ENCODE results near the gene CTF1. TPM values are rescaled to one million over a fixed set of nuclear protein-coding genes. Genes with fewer than 3 reads are reported as not detected.
"Not testable (repeated sequence)": the region's sequence is repeated elsewhere in the genome, so short reads cannot be mapped to it uniquely, and the experiment has no call there.

CTF1 gene
- total RNA-seq, 4 donors from 2014 or later, result 2.3 to 20.6 (median 13.8) TPM; not detected in 1

DNA sequence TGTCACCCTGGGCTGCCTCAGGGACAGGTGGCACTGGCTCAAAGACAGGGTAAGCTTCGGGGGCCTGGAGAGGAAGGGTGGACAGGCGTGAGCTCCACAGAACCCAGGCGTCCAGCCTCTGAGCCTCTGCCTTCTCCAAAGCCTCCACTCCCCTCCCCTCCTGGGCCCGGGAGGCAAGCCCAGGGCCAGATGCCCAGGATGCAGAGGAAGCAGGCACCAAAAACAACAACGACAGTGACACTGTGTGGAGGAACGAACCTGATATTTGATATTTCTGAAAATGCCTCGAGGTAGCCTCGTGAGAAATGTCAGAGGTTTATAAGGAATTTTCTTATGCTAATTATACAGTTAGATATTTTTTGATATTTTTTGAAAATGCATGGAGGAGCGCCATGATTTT, 8.5 kb upstream of the CTF1 start:
- no peak for DNase-seq
- H3K4me3 ChIP-seq, result no peak overlapping the region
- intact Hi-C loops (cut with DNase I; ENCODE audit: low total_unique reads), result no loop called here
- H3K36me3 ChIP-seq, result no peaks in the 10 kb centered on the region
- H3K27ac ChIP-seq, result no peak overlapping the region
- peaks cover 6% of the 10 kb centered on the region in 2 donors for H3K4me1 ChIP-seq
- TF ChIP-seq POLR2A (IDR thresholded peaks at IDR 0.05), result no peak
- TF ChIP-seq, protein P1, sequence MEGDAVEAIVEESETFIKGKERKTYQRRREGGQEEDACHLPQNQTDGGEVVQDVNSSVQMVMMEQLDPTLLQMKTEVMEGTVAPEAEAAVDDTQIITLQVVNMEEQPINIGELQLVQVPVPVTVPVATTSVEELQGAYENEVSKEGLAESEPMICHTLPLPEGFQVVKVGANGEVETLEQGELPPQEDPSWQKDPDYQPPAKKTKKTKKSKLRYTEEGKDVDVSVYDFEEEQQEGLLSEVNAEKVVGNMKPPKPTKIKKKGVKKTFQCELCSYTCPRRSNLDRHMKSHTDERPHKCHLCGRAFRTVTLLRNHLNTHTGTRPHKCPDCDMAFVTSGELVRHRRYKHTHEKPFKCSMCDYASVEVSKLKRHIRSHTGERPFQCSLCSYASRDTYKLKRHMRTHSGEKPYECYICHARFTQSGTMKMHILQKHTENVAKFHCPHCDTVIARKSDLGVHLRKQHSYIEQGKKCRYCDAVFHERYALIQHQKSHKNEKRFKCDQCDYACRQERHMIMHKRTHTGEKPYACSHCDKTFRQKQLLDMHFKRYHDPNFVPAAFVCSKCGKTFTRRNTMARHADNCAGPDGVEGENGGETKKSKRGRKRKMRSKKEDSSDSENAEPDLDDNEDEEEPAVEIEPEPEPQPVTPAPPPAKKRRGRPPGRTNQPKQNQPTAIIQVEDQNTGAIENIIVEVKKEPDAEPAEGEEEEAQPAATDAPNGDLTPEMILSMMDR (IDR thresholded peaks at IDR 0.05), result no peak
- H3K27me3 ChIP-seq, result no peaks in the 10 kb centered on the region
- H3K9me3 ChIP-seq, result no peaks in the 10 kb centered on the region

DNA sequence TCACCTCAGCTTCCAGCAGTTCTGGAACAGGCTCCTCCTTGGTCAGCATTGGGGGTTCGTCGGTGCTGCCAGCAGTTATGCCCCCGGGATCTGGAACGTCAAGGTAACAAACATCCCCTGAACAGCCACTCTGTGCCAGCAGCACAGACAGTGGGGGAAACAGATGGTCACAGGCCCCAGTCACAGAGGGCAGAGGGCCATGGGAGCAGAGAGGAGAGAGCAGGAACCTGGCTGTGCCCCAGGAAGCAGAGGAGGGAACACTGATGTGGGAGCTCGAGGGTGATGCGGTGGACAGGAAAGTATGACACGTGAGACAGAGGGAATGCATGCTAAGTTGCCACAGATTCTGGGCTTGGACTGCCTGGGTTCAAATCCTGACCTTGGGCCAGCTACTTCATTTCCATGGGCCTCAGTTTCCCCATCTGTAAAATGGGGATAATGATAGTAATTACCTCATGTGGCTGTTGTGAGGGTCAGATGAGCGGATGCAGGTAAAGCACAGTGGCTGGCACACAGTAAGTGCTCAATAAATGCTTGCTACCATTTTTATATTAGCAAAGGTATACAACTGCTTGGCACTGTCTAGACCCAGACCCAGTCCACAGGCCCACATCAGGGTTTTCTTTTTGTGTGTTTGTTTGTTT, 7.4 kb upstream of the CTF1 start:
- Histone ChIP-seq H3K27me3 (no peaks in the 10 kb centered on the region), H3K9me3 (no peaks in the 10 kb centered on the region), H3K4me3 (no peak overlapping the region), H3K36me3 (no peaks in the 10 kb centered on the region), H3K27ac (no peak overlapping the region), H3K4me1 (peaks cover 6 to 7% of the 10 kb centered on the region in 2 donors)
- TF ChIP-seq POLR2A (IDR thresholded peaks at IDR 0.05), result no peak
- TF ChIP-seq, protein P1 (IDR thresholded peaks at IDR 0.05), result no peak
- no peak for DNase-seq
- intact Hi-C loops (cut with DNase I; ENCODE audit: low total_unique reads), result no loop called here

DNA sequence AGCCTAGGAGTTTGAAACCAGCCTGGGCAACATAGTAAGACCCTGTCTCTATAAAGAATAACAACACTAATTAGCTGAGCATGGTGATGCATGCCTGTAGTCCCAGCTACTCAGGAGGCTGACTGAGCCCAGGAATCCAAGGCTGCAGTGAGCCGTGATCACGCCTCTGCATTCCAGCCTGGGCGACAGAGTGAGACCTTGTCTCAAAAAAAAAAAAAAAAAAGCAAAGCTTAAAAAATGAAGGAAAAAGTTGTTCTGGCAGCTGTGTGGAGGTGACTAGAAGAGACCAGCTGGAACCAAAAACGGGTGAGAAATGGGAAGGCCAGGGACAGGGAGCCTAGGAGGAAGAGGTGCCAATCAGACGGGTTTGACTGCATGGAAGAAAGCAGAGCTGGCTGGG, 6.7 kb upstream of the CTF1 start:
- DNase-seq, result no peak
- Histone ChIP-seq H3K36me3 (no peaks in the 10 kb centered on the region), H3K27ac (no peak overlapping the region), H3K9me3 (no peaks in the 10 kb centered on the region), H3K4me1 (peaks cover 6 to 7% of the 10 kb centered on the region in 2 donors), H3K4me3 (no peak overlapping the region), H3K27me3 (no peaks in the 10 kb centered on the region)
- intact Hi-C loops (cut with DNase I; ENCODE audit: low total_unique reads), result no loop called here
- TF ChIP-seq POLR2A (IDR thresholded peaks at IDR 0.05), result no peak
- TF ChIP-seq, protein P1 (IDR thresholded peaks at IDR 0.05), result no peak

DNA sequence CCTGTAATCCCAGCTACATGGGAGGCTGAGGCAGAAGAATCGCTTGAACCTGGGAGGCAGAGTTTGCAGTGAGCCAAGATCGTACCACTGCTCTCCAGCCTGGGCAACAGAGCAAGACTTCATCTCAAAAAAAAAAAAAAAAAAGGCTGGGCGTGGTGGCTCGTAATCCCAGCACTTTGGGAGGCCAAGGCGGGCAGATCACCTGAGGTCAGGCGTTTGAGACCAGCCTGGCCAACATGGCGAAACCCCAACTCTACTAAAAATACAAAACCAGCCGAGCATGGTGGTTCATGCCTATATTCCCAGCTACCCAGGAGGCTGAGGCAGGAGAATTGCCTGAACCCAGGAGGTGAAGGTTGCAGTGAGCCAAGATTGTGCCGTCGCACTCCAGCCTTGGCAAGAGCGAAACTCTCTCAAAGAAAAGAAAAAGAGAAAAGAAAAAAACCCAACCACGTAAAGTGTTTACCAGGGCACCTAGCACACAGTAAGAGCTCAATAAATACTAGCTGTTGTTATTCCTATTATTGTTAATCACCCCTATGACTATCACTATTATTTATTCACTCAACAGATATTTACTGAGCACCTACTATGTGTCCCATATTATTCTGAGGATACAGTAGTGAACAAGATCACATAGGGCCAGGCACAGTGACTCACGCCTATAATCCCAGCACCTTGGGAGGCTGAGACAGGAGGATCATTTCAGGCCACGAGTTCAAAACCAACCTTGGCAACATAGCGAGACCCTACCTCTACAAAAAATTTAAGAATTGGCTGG, 5.2 kb upstream of the CTF1 start:
- H3K27me3 ChIP-seq; H3K36me3 ChIP-seq; H3K9me3 ChIP-seq; intact Hi-C loops (cut with DNase I; ENCODE audit: low total_unique reads); DNase-seq; H3K27ac ChIP-seq; H3K4me3 ChIP-seq; H3K4me1 ChIP-seq: not testable (repeated sequence)

DNA sequence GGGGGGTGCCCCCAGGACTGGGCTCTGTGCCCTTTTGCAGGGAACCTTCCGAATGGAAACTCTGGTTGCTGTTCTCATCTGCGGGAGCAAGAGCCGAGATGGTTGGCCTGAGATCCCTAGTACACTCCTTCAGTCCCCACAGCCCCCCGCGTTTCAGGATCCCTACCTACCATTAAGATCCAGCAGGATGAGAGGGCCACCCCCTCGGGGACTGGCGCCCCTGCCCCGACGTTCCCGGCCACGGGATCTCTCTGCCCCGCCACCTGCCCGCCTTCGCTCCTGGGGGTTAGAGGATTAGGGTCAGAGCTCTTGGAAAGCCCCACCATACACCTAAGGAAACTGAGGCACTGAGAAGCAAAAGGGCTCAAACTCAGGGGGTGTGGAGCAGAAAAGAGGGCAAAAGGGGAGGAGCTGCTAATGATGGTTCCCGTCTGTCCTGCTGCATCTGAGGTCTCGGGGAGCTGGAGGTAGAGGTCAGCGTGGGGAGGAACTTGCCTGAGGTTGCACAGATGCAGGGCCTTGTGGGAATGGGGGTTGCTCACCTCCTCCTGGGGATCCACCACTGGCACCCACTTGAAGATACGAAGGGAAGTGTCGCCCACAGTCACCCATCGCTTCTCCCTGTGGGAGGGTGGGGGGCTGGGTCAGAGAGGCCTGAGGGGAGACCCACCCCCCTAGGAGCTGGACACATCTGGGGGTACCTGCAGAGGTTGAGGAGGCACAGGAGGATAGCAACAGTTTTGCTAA, 3.6 kb upstream of the CTF1 start:
- peak overlapping the region; percentile 99 to 100 for H3K27ac ChIP-seq
- H3K4me3 ChIP-seq, result peak overlapping the region; percentile 65 to 67
- intact Hi-C loops (cut with DNase I; ENCODE audit: low total_unique reads), result no loop called here
- H3K4me1 ChIP-seq, result peaks cover 6 to 7% of the 10 kb centered on the region in 2 donors
- H3K27me3 ChIP-seq, result no peaks in the 10 kb centered on the region
- no peaks in the 10 kb centered on the region for H3K9me3 ChIP-seq
- no peaks in the 10 kb centered on the region for H3K36me3 ChIP-seq
- DNase-seq, result no peak
- TF ChIP-seq POLR2A (IDR thresholded peaks at IDR 0.05), result no peak
- TF ChIP-seq, protein P1 (IDR thresholded peaks at IDR 0.05), result no peak
